Measurements from ENCODE around the gene CDH13. TPM values are rescaled to one million over a fixed set of nuclear protein-coding genes. Genes with fewer than 3 reads are reported as not detected.

CDH13 gene
- total and polyA plus RNA-seq, 2 experiments from 2014 or later, result 1.2 to 1.5 TPM

- no peak overlapping the region for H2AFZ ChIP-seq
- H4K20me1 ChIP-seq (ENCODE audit: insufficient read depth, poor library complexity, severe bottlenecking), result no peaks in the 10 kb centered on the region
- H3K9me2 ChIP-seq (replicated peaks; ENCODE audit: insufficient read depth), result no peaks in the 10 kb centered on the region
- no peak for TF ChIP-seq EZH2 (IDR thresholded peaks at IDR 0.05; ENCODE audit: borderline replicate concordance)
- TF ChIP-seq EZH2phosphoT487 (IDR thresholded peaks at IDR 0.05; ENCODE audit: low read depth, severe bottlenecking, unreplicated experiment), result no peak
- TF ChIP-seq CTCF (IDR thresholded peaks at IDR 0.05; ENCODE audit: poor library complexity), result no peak
- no peaks in the 10 kb centered on the region for H3K4me1 ChIP-seq (ENCODE audit: insufficient read depth)
- H3K27ac ChIP-seq, result no peak overlapping the region
- no peak overlapping the region for H3K4me2 ChIP-seq
- no peaks in the 10 kb centered on the region for H3K9me3 ChIP-seq (ENCODE audit: low read depth)
- H3K79me2 ChIP-seq, result no peaks in the 10 kb centered on the region
- H3K4me3 ChIP-seq, result no peak overlapping the region
- no peaks in the 10 kb centered on the region for H3K27me3 ChIP-seq
- DNase-seq (ENCODE audit: low spot score), result no peak
- H3K36me3 ChIP-seq (replicated peaks; ENCODE audit: insufficient read depth, low read depth), result no peaks in the 10 kb centered on the region
These were observed 40.6 kb upstream of the CDH13 start for GRCh38 chr16:82586130-82586529.

- no peak for TF ChIP-seq EZH2 (IDR thresholded peaks at IDR 0.05; ENCODE audit: borderline replicate concordance)
- TF ChIP-seq CTCF (IDR thresholded peaks at IDR 0.05; ENCODE audit: poor library complexity), result no peak
- no peak for TF ChIP-seq EZH2phosphoT487 (IDR thresholded peaks at IDR 0.05; ENCODE audit: low read depth, severe bottlenecking, unreplicated experiment)
- Histone ChIP-seq H3K9me3 (ENCODE audit: low read depth) (no peaks in the 10 kb centered on the region), H2AFZ (no peak overlapping the region), H3K36me3 (replicated peaks; ENCODE audit: insufficient read depth, low read depth) (no peaks in the 10 kb centered on the region), H3K9me2 (replicated peaks; ENCODE audit: insufficient read depth) (no peaks in the 10 kb centered on the region), H3K4me1 (ENCODE audit: insufficient read depth) (no peaks in the 10 kb centered on the region), H3K4me3 (no peak overlapping the region), H3K4me2 (no peak overlapping the region), H4K20me1 (ENCODE audit: insufficient read depth, poor library complexity, severe bottlenecking) (no peaks in the 10 kb centered on the region), H3K27ac (no peak overlapping the region), H3K79me2 (no peaks in the 10 kb centered on the region), H3K27me3 (no peaks in the 10 kb centered on the region)
- DNase-seq (ENCODE audit: low spot score), result no peak
- 67% methylated on average over 7 of the region's 7 CpGs for WGBS (ENCODE audit: low lambda C conversion rate, missing lambda C conversion rate)
These were observed 39.5 kb upstream of the CDH13 start for GRCh38 chr16:82587289-82587688.

- Histone ChIP-seq H3K4me3 (no peak overlapping the region), H4K20me1 (ENCODE audit: insufficient read depth, poor library complexity, severe bottlenecking) (no peaks in the 10 kb centered on the region), H3K27me3 (no peaks in the 10 kb centered on the region), H2AFZ (no peak overlapping the region), H3K9me2 (replicated peaks; ENCODE audit: insufficient read depth) (no peaks in the 10 kb centered on the region), H3K4me2 (no peak overlapping the region), H3K9me3 (ENCODE audit: low read depth) (no peaks in the 10 kb centered on the region), H3K4me1 (ENCODE audit: insufficient read depth) (no peaks in the 10 kb centered on the region), H3K79me2 (no peaks in the 10 kb centered on the region), H3K36me3 (replicated peaks; ENCODE audit: insufficient read depth, low read depth) (no peaks in the 10 kb centered on the region), H3K27ac (no peak overlapping the region)
- 85% methylated on average over 9 of the region's 9 CpGs for WGBS (ENCODE audit: low lambda C conversion rate, missing lambda C conversion rate)
- TF ChIP-seq EZH2phosphoT487 (IDR thresholded peaks at IDR 0.05; ENCODE audit: low read depth, severe bottlenecking, unreplicated experiment) (no peak), CTCF (IDR thresholded peaks at IDR 0.05; ENCODE audit: poor library complexity) (no peak), EZH2 (IDR thresholded peaks at IDR 0.05; ENCODE audit: borderline replicate concordance) (no peak)
- no peak for DNase-seq (ENCODE audit: low spot score)
These were observed 37.4 kb upstream of the CDH13 start for GRCh38 chr16:82589407-82589806.

GRCh38 chr16:82594114-82594513, 32.7 kb upstream of the CDH13 start:
- TF ChIP-seq EZH2phosphoT487 (IDR thresholded peaks at IDR 0.05; ENCODE audit: low read depth, severe bottlenecking, unreplicated experiment) (no peak), CTCF (IDR thresholded peaks at IDR 0.05; ENCODE audit: poor library complexity) (no peak)
- no peak overlapping the region for H2AFZ ChIP-seq
- H3K4me2 ChIP-seq, result no peak overlapping the region
- no peaks in the 10 kb centered on the region for H3K79me2 ChIP-seq
- H3K9me2 ChIP-seq (replicated peaks; ENCODE audit: insufficient read depth), result no peaks in the 10 kb centered on the region
- H3K4me3 ChIP-seq, result no peak overlapping the region
- 76% methylated on average over 4 of the region's 4 CpGs for WGBS (ENCODE audit: low lambda C conversion rate, missing lambda C conversion rate)
- H4K20me1 ChIP-seq (ENCODE audit: insufficient read depth, poor library complexity, severe bottlenecking), result no peaks in the 10 kb centered on the region
- no peaks in the 10 kb centered on the region for H3K36me3 ChIP-seq (replicated peaks; ENCODE audit: insufficient read depth, low read depth)
- no peaks in the 10 kb centered on the region for H3K9me3 ChIP-seq (ENCODE audit: low read depth)
- no peak for DNase-seq (ENCODE audit: low spot score)
- H3K4me1 ChIP-seq (ENCODE audit: insufficient read depth), result no peaks in the 10 kb centered on the region
- no peaks in the 10 kb centered on the region for H3K27me3 ChIP-seq
- no peak overlapping the region for H3K27ac ChIP-seq

Data from hepatocyte (in vitro differentiated cells).